ENCODE measurements around the gene RGMA. TPM values are rescaled to one million over a fixed set of nuclear protein-coding genes. Genes with fewer than 3 reads are reported as not detected.
"Not testable (repeated sequence)": the region's sequence is repeated elsewhere in the genome, so short reads cannot be mapped to it uniquely, and the experiment has no call there.

The RGMA gene
- total and polyA plus RNA-seq, 2 experiments from 2014 or later = 2.5 to 2.7 TPM

- no peaks in the 10 kb centered on the region for H3K9me3 ChIP-seq (ENCODE audit: low read depth)
- no peaks in the 10 kb centered on the region for H3K36me3 ChIP-seq (replicated peaks; ENCODE audit: insufficient read depth, low read depth)
- no peak overlapping the region for H3K27ac ChIP-seq
- TF ChIP-seq EZH2 (IDR thresholded peaks at IDR 0.05; ENCODE audit: borderline replicate concordance) = no peak
- no peak for TF ChIP-seq CTCF (IDR thresholded peaks at IDR 0.05; ENCODE audit: poor library complexity)
- no peak for TF ChIP-seq EZH2phosphoT487 (IDR thresholded peaks at IDR 0.05; ENCODE audit: low read depth, severe bottlenecking, unreplicated experiment)
- no peak overlapping the region for H3K4me2 ChIP-seq
- no peak for DNase-seq (ENCODE audit: low spot score)
- H3K9me2 ChIP-seq (replicated peaks; ENCODE audit: insufficient read depth) = no peaks in the 10 kb centered on the region
- no peaks in the 10 kb centered on the region for H3K27me3 ChIP-seq
- H3K4me1 ChIP-seq (ENCODE audit: insufficient read depth) = no peaks in the 10 kb centered on the region
- no peak overlapping the region for H3K4me3 ChIP-seq
- H3K79me2 ChIP-seq = no peaks in the 10 kb centered on the region
- WGBS (ENCODE audit: low lambda C conversion rate, missing lambda C conversion rate) = 88% methylated on average over 18 of the region's 18 CpGs
- no peak overlapping the region for H2AFZ ChIP-seq
- H4K20me1 ChIP-seq (ENCODE audit: insufficient read depth, poor library complexity, severe bottlenecking) = no peaks in the 10 kb centered on the region
Observed at GRCh38 chr15:93035092-93035915, 53.7 kb downstream of the RGMA start.

GRCh38 chr15:93034512-93034911 is 54.5 kb downstream of the RGMA start:
- no peak for DNase-seq (ENCODE audit: low spot score)
- H3K79me2 ChIP-seq = no peaks in the 10 kb centered on the region
- H3K27me3 ChIP-seq = no peaks in the 10 kb centered on the region
- TF ChIP-seq CTCF (IDR thresholded peaks at IDR 0.05; ENCODE audit: poor library complexity) = no peak
- no peak for TF ChIP-seq EZH2 (IDR thresholded peaks at IDR 0.05; ENCODE audit: borderline replicate concordance)
- no peak for TF ChIP-seq EZH2phosphoT487 (IDR thresholded peaks at IDR 0.05; ENCODE audit: low read depth, severe bottlenecking, unreplicated experiment)
- no peak overlapping the region for H2AFZ ChIP-seq
- H3K27ac ChIP-seq = no peak overlapping the region
- no peaks in the 10 kb centered on the region for H3K36me3 ChIP-seq (replicated peaks; ENCODE audit: insufficient read depth, low read depth)
- WGBS (ENCODE audit: low lambda C conversion rate, missing lambda C conversion rate) = 85% methylated on average over 7 of the region's 7 CpGs
- no peaks in the 10 kb centered on the region for H3K9me2 ChIP-seq (replicated peaks; ENCODE audit: insufficient read depth)
- H4K20me1 ChIP-seq (ENCODE audit: insufficient read depth, poor library complexity, severe bottlenecking) = no peaks in the 10 kb centered on the region
- H3K4me1 ChIP-seq (ENCODE audit: insufficient read depth) = peaks cover under 1% of the 10 kb centered on the region
- no peak overlapping the region for H3K4me2 ChIP-seq
- H3K4me3 ChIP-seq = no peak overlapping the region
- H3K9me3 ChIP-seq (ENCODE audit: low read depth) = no peaks in the 10 kb centered on the region

- Histone ChIP-seq H3K4me1 (ENCODE audit: insufficient read depth) (peaks cover 11% of the 10 kb centered on the region), H3K9me3 (ENCODE audit: low read depth) (no peaks in the 10 kb centered on the region), H3K79me2 (no peaks in the 10 kb centered on the region), H2AFZ (no peak overlapping the region), H3K4me3 (no peak overlapping the region), H3K4me2 (no peak overlapping the region), H3K27ac (no peak overlapping the region), H3K27me3 (no peaks in the 10 kb centered on the region), H3K36me3 (replicated peaks; ENCODE audit: insufficient read depth, low read depth) (no peaks in the 10 kb centered on the region), H3K9me2 (replicated peaks; ENCODE audit: insufficient read depth) (no peaks in the 10 kb centered on the region), H4K20me1 (ENCODE audit: insufficient read depth, poor library complexity, severe bottlenecking) (no peaks in the 10 kb centered on the region)
- WGBS (ENCODE audit: low lambda C conversion rate, missing lambda C conversion rate) = 83% methylated on average over 14 of the region's 14 CpGs
- no peak for DNase-seq (ENCODE audit: low spot score)
- no peak for TF ChIP-seq CTCF (IDR thresholded peaks at IDR 0.05; ENCODE audit: poor library complexity)
- TF ChIP-seq EZH2phosphoT487 (IDR thresholded peaks at IDR 0.05; ENCODE audit: low read depth, severe bottlenecking, unreplicated experiment) = no peak
- TF ChIP-seq EZH2 (IDR thresholded peaks at IDR 0.05; ENCODE audit: borderline replicate concordance) = no peak
Observed at GRCh38 chr15:93033434-93034045, 55.5 kb downstream of the RGMA start.

GRCh38 chr15:93032515-93033206 is 56.4 kb downstream of the RGMA start:
- H3K4me1 ChIP-seq (ENCODE audit: insufficient read depth) = peaks cover 17% of the 10 kb centered on the region
- not testable (repeated sequence) for H2AFZ ChIP-seq; H3K4me3 ChIP-seq; H3K27ac ChIP-seq; H3K79me2 ChIP-seq; H3K27me3 ChIP-seq; H3K9me2 ChIP-seq (replicated peaks; ENCODE audit: insufficient read depth); H3K36me3 ChIP-seq (replicated peaks; ENCODE audit: insufficient read depth, low read depth); DNase-seq (ENCODE audit: low spot score); H3K4me2 ChIP-seq; H4K20me1 ChIP-seq (ENCODE audit: insufficient read depth, poor library complexity, severe bottlenecking); H3K9me3 ChIP-seq (ENCODE audit: low read depth)
- 93% methylated on average over 21 of the region's 21 CpGs for WGBS (ENCODE audit: low lambda C conversion rate, missing lambda C conversion rate)

GRCh38 chr15:93031557-93032384 is 57.2 kb downstream of the RGMA start:
- peaks cover 17% of the 10 kb centered on the region for H3K4me1 ChIP-seq (ENCODE audit: insufficient read depth)
- not testable (repeated sequence) for H2AFZ ChIP-seq; H3K9me3 ChIP-seq (ENCODE audit: low read depth); H3K79me2 ChIP-seq; H3K4me2 ChIP-seq; H3K36me3 ChIP-seq (replicated peaks; ENCODE audit: insufficient read depth, low read depth); H3K9me2 ChIP-seq (replicated peaks; ENCODE audit: insufficient read depth); H3K27me3 ChIP-seq; H3K4me3 ChIP-seq; DNase-seq (ENCODE audit: low spot score); H3K27ac ChIP-seq
- WGBS (ENCODE audit: low lambda C conversion rate, missing lambda C conversion rate) = 93% methylated on average over 34 of the region's 44 CpGs
- peaks cover 14% of the 10 kb centered on the region for H4K20me1 ChIP-seq (ENCODE audit: insufficient read depth, poor library complexity, severe bottlenecking)
